Superior temporal gyrus (tissue), 1 donor: ENCODE results near the gene PDXDC1.
A peak's percentile ranks its signal among the peaks of the same experiment; 100 is the strongest.
"Not testable (repeated sequence)": the region's sequence is repeated elsewhere in the genome, so short reads cannot be mapped to it uniquely, and the experiment has no call there.

ENCODE experiments used
- DNase-seq: peaks from one replicate; pipeline ENCODE4 v3.0.0-alpha.2; 2016; ENCODE audit errors: extremely low spot score

PDXDC1 gene

GRCh38 chr16:14973785-14974322, 972 bp upstream of the PDXDC1 start:
- DNase-seq = not testable (repeated sequence)

DNA sequence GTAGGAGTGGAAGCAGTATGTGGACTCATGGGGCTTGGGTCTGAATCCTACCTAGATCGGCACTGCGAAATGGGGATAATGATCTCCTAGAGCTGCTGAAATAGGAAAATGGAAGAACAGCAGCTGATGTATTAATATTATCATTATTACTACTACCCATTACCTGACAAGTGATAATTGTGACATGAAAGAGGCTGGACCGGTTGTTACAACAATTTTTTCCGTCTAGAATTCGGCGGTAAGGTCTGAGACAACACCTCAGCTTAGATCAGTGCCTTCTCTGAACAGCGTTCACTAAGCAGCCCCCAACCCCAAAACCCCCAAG, 533 bp upstream of the PDXDC1 start:
- peak; percentile 52 for DNase-seq

DNA sequence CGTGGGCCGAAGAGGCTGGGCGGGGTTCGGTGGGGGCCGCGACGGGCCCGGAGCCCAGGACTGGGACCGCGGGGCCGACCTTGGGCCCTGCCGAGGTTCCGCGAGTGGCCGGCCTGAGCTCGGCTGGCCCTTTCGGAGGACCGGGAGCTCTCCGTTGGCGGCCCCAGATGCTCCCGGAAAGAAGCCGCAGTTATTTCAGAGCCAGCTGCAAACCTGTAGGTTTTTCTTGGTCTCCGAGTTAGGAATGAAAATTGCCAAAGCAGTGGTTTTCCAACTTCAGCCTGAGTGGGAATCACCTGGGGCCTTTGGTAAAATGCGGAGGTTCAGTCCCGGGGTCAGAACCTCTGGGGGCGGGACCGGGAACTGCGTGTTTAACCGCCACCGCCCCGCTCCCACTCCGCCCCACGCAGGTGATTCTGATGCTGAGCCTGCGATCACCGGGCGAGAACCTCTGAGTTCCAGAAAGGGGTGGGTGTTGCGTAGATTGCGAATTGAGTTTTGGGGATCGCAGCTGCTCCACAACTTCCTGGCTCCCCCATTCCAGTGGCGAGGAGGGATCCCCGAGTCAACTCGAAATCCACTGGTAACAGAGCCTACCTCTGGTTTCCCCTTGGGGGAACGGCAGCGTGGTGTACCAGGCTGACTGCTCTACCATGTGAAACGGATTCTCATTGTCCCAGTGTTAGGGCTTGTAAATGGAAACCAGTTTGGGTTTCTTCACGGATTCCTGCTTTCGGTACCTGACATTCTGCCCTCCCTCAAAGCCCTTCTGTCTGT, 780 bp downstream of the PDXDC1 start:
- peak; percentile 21 for DNase-seq

DNA sequence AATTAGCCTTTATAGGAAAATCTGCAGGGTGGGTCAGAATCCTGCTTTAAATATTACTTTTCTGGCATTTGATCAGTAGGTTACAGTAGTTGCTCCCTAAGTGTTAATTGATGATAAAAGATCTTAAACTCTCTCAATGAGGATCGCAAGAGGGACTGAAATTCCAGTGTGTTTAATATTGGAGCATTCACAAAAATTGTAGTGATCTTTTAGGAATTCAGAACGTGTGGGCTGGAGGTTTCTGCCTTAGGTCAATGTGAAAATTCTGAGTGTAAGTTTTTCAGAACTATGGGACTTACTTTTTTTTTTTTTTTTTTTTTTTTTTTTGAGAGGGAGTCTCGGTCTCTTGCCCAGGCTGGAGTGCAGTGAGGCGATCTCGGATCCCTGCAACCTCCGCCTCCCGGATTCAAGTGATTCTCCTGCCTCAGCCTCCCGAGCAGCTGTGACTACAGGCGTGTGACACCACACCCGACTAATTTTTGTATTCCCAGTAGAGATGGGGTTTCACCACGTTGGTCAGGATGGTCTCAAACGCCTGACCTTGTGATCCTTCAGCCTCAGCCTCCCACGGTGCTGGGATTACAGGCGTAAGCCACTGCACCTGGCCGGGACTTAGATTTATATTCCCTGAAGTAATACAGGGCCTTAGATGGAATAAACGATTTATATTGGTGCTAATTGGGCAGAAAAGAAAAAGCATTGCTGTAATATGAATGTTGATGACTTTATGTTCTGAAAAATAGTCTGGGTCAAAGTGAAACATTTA, 2.3 kb downstream of the PDXDC1 start:
- not testable (repeated sequence) for DNase-seq

DNA sequence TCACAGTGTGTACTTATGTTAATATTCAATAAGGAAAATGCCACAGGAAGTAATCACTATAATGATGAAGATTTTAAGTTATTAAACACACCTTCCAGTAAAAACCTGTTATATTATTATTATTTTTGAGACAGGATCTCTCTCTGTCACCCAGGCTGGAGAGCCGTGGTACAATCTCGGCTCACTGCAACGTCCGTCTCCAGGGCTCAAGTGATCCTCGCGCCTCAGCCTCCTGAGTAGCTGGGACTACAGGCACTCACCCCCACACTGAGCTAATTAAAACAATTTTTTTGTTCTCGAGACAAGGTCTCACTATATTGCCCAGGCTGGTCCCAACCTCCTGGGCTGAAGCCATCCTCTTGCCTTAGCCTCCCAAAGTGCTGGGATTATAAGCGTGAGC, 3.5 kb downstream of the PDXDC1 start:
- not testable (repeated sequence) for DNase-seq

- DNase-seq = not testable (repeated sequence)
Measured at GRCh38 chr16:14978908-14979307, 4.1 kb downstream of the PDXDC1 start.

DNA sequence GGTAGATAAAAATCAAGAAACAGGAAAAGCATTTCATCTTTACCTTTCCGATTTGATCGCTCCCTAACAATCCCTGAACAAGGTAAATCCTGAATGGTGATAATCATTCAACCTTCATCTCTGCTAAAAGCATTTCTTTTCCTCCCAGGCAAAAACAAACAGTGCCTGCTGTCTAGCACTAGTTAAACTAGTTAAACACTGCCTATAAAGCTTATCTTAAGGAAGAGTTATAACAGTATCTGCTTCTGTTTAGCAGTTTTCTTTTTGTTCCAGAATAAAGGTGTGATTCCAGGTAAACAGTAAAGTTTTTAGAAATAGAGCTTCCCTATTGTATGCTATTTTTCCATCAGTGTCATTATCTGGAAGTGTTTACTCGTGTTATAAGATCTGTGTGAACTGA, 6.4 kb downstream of the PDXDC1 start:
- DNase-seq = not testable (repeated sequence)

DNA sequence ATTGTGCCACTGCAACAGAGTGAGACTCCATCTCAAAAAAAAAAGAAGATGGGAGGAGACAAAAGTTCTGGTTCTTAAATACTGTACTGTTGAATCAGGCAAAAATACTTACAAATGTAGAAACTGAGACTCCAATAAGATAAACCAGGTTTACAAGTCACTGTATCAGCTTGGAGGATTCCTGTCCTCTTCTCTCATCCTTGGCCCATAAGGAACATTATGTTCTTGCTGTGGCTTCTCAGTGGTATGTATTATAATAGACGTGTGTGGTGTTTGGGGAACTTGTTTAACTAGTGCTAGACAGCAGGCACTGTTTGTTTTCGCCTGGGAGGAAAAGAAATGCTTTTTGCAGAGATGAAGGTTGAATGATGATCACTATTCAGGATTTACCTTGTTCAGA, 7.7 kb downstream of the PDXDC1 start:
- not testable (repeated sequence) for DNase-seq

DNA sequence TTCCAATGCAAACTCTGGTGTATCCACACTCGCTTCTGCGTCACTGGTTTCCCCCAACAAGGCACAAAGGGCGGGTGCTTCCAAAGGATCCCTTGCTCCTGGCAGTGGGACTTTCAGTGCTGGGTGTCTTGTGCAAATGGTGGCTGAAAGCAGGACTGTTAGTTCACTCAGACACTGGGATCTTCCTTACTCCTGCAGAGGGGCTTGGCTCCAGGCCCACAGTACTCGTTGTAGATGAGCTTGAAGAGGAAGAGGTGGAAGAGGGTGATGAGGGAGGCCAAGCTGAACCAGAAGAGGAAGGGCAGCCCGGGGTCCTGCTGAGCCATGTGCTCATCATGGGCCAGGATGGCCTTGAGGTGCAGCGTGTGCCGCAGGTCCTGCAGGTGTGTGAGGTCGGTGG, 13.3 kb downstream of the PDXDC1 start:
- DNase-seq = not testable (repeated sequence)

DNA sequence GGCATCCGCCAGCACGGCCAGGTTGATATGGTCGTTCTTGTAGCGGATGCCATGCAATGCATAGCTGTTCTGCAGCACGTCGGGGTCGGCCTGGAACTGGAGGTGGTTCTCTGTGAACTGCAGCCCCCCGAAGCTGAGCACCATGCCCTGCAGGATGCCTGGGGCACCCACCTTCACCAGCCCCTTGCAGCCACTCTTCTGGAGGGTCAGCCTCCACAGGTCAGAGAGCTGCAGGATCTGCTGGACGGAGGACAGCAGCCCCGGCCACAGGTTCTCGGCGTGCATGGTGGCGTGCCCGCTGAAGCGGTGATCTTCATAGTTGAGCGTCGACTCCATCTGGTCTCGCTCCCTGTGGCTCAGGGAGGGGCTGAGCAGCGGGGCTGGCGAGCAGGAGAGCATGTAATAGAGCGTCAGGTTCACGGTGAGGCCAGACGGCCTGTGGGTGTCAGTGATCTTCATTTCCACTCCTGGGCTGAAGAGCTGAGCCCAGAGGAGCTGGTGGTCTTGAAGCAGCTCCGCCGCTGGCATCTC, 13.9 kb downstream of the PDXDC1 start:
- DNase-seq = not testable (repeated sequence)

DNA sequence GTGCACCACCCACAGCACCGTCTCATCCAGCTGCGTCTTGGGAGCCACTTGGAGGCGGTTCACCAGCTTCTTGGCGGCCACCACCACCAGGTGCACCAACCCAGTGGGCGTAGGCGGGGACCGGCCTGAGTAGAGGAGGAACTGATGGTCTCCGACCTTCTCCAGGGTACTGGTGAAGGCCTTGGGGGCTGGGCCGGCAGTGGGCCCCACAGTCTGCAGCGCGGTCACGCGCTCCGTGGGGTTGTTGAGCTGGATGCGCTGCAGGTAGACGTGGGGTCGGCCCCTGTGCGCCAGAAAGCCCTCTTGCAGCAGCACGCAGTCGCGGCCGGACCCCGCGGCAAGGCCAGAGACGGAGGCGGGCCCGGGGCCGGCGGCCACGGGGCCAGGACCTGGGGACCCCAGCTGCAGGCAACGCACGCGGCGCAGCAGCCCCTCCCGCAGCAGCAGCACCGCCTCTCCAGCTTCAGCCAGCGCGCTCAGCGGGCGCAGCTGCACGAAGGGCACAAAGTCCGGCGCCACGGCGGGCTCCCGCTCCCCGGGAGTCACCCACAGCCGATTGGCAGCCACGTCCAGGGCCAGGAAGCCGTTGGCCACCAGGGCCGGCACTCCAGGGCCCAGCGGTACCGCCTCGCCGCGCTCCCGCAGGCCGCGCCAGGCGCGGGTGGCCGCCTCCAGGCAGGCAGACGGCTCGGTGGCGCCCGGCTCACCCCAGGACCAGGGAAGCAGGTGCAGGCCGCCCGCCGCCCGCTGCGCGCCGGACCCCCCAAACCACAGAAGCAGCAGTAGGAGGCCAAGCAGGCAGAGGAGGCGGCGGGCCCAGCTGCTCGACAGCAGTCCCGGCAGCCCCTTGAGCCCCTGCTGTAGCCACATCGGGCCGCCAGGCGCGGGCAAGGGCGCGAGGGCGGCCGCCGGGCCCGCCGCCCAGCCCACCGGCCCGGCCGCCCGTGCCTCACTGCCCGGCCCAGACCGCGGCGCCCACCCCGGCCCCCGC, 14.8 kb downstream of the PDXDC1 start:
- not testable (repeated sequence) for DNase-seq

DNA sequence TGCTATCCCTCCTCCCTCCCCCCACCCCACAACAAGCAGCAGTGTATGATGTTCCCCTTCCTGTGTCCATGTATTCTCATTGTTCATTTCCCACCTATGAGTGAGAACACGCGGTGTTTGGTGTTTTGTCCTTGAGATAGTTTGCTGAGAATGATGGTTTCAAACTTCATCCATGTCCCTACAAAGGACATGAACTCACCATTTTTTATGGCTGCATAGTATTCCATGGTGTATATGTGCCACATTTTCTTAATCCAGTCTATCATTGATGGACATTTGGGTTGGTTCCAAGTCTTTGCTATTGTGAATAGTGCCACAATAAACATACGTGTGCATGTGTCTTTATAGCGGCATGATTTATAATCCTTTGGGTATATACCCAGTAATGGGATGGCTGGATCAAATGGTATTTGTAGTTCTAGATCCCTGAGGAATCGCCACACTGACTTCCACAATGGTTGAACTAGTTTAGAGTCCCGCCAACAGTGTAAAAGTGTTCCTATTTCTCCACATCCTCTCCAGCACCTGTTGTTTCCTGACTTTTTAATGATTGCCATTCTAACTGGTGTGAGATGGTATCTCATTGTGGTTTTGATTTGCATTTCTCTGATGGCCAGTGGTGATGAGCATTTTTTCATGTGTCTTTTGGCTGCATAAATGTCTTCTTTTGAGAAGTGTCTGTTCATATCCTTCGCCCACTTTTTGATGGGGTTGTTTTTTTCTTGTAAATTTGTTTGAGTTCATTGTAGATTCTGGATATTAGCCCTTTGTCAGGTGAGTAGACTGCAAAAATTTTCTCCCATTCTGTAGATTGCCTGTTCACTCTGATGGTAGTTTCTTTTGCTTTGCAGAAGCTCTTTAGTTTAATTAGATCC, 18.7 kb downstream of the PDXDC1 start:
- DNase-seq = not testable (repeated sequence)

DNA sequence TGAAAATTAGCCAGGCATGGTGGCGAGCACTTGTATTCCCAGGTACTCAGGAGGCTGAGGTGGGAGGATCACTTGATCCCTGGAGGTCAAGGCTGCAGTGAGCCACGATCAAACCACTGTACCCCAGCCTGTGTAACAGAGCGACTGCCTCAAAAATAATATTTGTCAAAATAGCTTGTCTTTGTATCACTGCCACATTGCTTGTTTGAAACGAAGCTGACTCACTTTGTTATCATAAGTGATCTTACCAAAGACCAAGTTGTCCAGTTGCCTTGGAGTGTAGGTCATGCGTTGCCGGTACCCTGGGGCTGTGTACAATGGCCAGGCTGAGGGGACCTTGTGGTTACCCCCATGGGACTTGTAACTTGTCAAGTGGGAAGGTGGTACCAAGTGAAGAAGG, 21.9 kb downstream of the PDXDC1 start:
- not testable (repeated sequence) for DNase-seq

DNA sequence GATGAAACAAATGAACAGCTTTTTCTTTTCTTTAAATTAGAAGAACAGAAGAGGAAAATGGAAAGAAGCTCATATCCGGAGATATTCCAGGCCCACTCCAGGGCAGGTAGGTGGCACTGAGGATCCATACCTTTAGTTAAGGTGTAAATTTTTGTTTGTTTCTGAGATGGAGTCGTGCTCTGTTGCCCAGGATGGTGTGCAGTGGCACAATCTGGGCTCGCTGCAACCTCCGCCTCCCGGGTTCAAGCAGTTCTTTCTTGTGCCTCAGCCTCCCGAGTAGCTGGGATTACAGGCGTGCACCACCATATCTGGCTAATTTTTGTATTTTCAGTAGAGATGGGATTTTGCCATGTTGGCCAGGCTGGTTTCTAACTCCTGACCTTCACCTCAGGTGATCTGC, 23.5 kb downstream of the PDXDC1 start:
- DNase-seq = not testable (repeated sequence)

GRCh38 chr16:14999845-15000244, 25.0 kb downstream of the PDXDC1 start:
- DNase-seq = not testable (repeated sequence)

- not testable (repeated sequence) for DNase-seq
Measured at GRCh38 chr16:15002448-15002847, 27.6 kb downstream of the PDXDC1 start.

DNA sequence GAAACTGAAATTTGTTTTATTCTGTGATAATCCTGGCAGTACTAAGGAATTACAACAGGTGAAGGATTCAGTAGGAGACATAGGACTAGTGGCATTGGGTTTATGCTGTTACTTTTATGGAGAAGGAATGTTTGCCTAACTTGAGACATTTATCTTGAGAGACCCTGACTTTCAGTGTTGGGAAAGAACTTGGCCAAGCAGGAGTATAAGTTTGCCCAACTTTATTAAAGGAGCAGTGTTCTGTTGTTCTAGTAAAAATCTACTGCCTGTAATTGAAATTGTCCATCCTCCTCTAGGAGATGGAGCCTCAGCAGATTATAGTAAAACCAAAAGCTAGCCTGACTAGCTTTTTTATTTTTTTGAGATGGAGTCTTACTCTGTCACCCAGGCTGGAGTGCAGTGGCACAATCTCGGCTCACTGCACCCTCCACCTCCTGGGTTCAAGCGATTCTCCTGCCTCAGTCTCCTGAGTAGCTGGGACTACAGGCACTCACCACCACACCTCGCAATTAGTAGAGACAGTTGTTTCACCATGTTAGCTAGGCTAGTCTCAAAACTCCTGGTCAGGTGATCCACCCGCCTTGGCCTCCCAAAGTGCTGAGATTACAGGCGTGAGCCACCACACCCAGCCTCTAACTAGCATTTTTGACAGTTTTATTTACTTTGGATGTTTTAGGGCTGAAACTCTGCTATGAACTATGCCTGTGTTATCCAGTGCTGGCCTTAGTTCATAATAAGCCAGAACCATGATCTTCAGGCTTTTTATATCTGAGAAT, 30.7 kb downstream of the PDXDC1 start:
- not testable (repeated sequence) for DNase-seq

DNA sequence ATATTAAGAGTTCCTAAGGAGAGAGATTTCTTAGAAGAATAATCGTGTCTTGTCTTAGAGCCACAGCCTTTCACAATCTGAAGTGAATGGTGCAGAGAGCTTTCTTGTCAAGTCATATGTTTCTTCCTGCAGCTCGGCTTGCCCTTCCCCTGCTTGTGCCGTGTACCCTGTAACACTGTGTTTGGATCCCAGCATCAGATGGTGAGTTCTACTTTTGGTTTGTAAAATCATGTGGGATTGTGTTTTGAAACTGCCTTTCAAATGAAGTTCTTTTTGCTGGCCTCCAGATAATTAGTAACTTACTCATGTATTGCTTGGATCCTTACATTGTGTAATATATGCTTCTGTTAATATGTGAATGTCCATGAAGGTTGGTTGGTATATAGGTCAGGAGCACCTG, 33.8 kb downstream of the PDXDC1 start:
- not testable (repeated sequence) for DNase-seq

DNA sequence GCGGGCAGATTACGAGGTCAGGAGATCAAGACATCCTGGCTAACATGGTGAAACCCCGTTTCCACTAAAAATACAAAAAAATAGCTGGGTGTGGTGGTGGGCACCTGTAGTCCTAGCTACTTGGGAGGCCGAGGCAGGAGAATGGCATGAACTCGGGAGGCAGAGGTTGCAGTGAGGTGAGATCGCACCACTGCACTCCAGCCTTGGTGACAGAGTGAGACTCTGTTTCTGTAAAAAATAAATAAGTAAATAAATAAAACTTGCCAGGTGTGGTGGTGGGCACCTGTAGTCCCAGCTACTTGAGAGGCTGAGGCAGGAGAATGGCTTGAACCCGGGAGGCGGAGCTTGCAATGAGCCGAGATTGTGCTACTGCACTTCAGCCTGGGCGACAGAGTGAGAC, 38.1 kb downstream of the PDXDC1 start:
- DNase-seq = not testable (repeated sequence)
